NCI-H446 treated with DMSO at 0.1 percent for 48 hours (cell line): Measurements from ENCODE around the gene FBXL20.
A peak's percentile ranks its signal among the peaks of the same experiment; 100 is the strongest.
"Not testable (repeated sequence)": the region's sequence is repeated elsewhere in the genome, so short reads cannot be mapped to it uniquely, and the experiment has no call there.

ENCODE experiments used
- DNase-seq: peaks from one replicate; lab custom pipeline; 2025; lab: John Stamatoyannopoulos, UW

FBXL20 gene, protein sequence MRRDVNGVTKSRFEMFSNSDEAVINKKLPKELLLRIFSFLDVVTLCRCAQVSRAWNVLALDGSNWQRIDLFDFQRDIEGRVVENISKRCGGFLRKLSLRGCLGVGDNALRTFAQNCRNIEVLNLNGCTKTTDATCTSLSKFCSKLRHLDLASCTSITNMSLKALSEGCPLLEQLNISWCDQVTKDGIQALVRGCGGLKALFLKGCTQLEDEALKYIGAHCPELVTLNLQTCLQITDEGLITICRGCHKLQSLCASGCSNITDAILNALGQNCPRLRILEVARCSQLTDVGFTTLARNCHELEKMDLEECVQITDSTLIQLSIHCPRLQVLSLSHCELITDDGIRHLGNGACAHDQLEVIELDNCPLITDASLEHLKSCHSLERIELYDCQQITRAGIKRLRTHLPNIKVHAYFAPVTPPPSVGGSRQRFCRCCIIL

DNA sequence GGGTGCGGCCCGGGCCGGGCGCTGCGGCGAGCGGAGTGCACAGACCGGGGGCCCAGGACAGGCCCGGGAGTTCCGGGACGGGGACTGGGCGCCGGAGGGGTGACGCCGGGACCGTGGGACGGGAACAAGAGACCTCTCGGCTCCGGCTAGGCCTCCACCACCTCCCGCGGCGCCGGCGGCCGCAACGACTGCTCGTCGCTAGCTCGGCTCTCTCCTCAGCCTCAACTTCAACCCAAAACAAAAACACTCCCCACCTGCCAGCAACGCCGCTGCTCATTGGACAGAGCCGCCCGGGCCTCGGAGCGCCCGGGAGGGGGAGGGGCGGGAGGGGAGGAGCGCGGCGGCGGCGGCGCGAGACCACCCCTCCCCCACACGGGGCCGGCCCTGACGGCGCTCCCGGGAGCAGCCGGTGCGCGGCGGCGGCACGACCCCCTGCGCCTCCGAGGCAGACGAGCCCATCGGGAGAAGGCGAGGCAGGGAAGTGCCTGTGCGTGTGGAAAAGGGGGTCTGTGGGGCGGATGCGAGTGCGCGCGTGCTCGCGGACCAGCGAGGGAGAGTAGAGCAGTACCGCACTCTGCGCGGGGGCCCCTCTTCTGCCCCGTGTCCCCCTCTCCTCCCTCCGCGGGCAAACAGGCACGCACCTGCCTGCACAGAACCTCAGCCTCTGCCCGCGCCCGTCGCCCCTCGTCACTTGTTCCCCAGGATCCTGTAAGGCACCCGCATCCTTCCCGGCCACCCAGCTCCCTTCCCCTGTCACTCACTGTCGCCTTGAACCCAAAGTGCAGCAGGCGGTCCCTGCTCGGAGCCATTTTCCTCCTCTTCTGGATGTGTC is at the start of gene FBXL20:
FBXL20 (minus strand) TSS at position 215 of the 832 bp plus-strand sequence. CDS start 224 bp downstream, outside the sequence.
- DNase-seq: peak; percentile 36

DNA sequence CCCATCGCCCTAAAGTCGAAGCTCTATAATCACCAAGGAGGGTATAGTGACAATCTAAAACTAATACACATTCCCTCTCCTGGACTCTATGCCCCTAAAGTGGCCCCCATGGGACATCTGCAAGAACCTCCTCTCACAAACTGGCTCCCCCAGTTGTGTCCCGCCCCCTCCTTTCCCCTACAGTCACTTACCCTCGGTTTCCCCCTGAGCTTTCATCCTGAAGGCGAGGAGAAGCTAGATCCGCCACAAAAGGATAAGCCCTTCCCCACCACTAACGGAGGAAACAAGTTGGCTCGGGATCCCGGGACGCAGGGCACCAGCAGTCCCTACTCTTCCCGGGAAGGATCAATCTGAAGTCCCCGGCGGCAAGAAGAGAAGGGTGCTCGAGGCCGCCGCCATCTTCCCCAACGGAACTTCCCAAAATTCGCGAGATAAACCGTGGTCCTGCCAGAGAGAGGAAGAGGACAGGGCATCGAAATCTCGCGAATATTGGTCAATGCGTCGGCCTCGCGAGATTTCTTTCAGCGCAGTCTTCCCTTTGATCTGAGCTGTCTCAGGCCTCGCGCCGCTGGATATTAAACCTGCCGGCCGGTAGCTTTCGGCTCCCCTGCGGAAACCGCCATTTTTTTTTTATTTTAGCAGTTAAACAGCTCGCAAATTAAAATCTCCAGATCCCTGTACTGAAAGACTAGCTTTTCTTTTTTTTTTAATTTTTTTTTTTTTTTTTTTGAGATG is 49.6 kb upstream of the FBXL20 start, which contains the start of gene MED1:
MED1 (minus strand) TSS at position 417 of the 735 bp plus-strand sequence; CDS start at position 216, 201 bp downstream.
- DNase-seq: peak; percentile 96

DNA sequence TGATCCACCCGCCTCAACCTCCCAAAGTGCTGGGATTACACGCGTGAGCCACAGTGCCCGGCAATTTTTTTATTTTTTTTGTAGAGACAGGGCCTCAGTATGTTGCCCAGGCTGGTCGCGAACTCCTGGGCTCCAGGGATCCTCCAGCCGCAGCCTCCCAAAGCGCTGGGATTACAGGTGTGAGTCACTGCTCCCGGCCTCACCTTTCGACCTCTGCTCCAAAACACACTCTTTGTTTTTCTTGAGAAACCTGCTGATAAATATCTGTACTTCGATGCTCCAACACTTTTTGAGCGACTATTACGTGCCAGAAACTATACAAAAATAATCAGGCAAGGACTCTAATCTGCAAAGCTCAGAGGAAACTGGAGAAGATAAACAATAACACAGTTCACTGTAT is 48.6 kb upstream of the FBXL20 start:
- no peak for DNase-seq

DNA sequence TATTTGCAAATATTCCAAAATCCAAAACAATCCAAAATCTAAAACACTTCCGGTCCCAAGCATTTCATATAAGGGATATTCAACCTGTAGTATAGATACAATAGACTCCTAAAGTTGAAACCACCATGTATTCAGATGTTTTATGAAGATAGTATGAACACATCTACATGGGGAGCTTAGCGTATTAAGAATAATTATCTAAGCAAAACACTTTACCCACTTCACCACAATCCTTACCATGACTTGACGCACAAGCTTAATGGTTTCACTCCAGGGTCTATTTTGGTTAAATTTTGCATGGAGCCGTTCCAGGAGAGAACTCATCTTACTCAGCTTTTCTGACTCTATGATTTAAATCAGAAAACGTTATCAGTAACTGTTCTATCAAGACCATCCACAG is 46.1 kb upstream of the FBXL20 start:
- no peak for DNase-seq

DNA sequence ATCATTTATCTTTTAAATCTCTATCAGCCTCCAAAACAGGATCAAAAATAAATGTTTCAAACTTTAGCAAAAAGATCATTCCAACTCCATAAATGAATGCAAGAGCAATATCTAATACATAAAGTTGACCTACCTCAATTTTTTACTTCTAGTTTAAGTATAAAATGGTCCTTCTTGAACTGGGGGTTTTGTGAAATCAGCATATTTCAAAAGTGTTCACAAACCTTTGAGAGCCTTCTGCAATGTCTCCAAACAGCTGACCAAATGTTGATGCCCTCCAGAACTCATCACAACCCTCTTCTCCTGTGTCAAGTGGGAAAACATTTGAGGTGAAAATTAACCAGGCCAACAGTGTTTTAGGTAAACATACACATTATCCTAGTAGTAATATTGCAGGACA is 41.9 kb upstream of the FBXL20 start:
- no peak for DNase-seq

DNA sequence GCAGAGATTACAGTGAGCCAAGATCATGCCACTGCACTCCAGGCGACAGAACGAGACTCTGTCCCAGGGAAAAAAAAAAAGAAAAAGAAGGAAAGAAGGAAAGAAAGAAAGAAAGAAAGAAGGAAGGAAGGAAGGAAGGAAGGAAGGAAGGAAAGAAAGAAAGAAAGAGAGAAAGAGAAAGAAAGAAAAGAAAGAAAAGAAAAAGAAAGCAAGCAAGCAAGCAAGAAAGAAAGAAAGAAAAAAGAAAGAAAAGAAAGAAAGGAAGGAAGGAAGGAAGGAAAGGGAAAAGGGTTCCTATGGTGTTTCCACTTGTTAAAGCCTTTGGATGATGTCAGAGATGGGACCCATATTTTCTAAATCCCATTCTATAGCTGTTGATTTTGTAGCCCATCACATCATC is 38.4 kb upstream of the FBXL20 start:
- DNase-seq: not testable (repeated sequence)

DNA sequence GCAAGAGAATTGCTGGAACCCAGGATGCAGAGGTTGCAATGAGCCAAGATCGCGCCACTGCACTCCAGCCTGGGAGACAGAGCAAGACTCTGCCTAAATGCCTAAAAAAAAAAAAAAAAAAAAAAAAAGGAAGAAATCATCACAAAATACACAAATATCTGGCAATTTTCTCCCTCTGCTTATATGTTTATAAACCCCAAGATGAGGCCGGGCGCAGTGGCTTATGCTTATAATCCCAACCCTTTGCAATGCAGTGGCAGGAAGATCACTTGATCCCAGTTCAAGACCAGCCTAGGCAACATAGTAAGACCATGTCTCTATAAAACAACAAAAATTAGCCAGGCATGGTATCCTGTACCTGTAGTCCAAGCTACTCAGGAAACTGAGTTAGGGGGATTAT is 28.2 kb upstream of the FBXL20 start:
- no peak for DNase-seq

DNA sequence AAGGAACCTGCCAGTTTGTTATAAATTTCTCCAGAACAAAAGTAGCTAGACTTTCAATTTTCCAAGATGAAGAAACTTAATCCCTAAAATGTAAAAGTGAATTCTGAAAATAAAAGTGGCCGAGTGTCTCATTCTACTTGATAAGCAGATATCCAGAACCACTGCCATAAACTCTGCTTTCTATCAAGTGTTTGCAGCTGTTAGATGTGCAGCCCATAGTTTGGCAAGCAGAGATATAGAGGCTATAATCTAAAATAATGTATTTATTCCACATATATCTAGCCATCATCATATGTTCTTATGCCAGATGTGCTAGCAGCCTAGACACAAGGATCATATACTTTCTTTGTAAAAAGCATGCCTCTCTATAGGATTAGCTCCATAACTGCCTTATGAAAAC is 14.7 kb upstream of the FBXL20 start:
- DNase-seq: no peak

DNA sequence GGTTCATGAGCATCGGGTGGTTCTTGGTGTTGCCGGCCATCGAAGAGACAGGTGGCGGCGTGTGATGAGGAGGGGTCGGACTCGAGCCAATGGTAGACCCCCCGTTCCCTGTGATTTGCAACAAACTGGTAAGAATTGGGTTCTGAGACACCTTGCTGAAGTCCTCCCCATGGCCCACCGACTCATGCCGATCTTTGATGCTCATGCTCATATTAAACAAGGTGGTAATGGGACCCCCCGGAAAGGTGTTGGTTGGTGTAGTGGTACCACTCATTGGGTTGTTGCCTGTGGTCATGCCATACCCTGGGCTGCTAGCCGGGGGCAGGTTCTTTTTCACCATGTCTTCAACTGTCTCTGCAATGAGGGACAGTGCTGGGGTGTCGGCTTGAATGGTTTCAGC is 8.9 kb upstream of the FBXL20 start:
- no peak for DNase-seq

DNA sequence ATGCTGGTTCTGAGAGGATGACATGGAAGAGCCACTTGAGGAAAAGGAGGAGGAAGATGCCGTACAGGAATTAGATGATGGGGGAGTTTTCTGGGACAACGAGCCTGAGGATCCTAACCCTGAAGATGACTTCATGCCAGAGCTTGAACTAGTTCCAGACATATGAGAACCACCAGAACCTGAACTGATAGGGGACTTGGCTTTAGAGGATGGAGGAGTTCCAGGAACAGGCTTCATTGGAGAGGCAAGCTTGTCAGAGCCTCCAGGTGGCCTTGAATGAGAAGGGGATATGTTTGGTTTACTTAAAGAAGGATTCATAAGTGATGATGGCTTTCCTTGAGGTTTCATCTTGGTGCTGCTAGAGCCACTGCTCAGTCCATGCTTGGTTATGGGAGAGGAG is 6.9 kb upstream of the FBXL20 start:
- no peak for DNase-seq

DNA sequence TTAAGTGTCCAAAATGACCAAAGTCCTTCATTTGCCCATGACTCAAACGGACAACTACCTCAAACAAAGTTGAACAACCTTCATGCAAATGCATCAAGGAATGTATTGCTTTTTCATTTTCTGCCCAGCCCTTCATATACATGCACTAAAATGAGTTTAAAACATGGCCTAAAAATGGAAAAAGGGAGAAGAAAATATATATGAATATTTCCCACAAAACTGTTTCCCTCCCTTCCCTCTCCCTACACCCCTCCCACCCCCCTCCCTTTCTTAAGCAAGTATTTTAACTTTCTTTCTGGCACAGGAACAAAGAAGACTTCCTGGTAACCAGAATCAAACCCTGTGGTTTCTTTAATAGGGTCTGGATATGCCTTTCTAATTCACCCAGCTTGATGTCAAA is 5.5 kb upstream of the FBXL20 start:
- DNase-seq: no peak

DNA sequence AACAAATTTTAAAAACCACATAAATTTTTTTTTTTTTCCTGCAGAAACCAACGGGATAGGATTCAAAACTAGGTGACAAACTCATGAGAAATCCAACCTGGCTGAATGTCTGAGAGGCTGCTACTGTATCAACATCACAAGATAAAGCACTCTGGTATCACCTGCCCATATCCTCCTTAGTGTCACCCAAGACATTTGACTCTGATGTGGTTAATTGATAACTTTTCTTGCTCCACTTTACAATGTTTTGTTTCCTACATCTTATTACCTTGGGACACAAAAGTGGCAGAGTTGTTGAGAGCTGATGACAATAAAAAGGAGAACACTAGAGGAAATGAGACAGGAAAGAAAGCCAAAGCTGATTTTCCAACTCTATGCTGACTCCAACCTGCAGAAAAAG is 4.0 kb upstream of the FBXL20 start:
- no peak for DNase-seq

DNA sequence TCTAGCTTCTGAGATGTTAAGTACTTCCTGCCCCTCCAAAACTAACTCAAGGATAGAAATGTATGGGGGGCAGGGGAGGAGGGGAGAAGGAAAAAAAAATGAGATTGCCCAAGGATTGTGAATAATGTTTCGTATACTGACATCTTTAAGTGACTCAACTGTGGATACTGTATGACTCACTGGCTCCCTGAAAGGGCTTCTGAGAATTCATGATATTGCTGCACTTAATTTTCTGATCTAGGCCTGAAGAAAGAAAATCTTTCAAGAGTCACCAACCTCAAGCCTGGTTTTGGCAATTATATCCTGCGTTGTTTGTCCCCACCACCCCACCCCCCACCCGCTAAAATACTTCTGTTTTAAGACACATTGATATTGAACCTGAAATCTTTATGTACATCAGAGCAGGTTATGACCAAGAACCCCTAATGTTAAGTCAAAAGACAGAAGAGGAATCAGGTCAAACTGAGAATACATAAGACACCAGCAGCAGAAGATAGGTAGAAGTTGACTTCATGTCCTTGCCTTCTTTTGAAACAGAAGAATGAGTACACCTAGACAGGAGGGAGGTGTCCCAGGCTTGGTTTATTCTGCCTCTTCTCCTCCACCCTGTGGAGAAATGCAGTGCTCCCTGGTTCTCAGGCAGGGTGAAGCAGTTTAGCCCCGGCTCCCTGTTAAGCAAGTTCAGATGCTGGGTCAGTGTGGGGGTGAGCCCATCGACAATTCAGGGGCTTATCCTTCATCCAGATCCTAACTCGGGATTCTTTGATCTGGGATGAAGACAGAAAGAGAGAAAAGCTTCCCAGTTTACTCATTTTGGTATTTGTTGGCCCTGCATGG is 3.3 kb upstream of the FBXL20 start:
- no peak for DNase-seq

DNA sequence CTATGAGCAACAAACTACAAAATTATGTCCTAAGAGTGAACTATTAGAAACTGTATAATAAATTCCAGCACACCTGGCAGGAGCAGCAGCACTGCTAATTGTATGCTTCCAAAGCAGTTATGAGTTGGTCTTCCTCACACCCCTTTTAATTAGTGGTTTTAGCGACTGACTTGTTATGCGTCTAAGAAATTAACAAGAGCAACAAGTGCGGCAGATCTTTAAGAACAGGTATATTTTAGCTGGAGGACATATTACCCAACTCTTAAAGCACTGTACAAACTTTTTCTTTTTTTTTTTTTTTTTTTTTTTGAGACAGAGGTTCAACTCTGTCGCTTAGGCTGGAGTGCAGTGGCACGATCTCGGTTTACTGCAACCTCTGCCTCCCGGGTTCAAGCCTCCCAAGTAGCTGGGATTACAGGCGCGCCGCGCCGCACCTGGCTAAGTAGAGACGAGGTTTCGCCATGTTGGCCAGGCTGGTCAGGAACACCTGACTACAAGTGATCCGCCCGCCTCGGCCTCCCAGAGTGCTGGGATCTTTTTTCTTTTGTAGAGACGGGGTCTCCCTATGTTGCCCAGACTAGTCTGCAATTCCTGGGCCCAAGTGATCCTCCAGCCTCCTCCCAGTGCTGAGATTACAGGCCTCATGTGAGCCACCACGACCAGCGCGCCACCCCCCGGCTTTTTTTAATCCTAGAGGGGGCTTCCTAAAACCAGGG is 1.6 kb upstream of the FBXL20 start:
- DNase-seq: no peak

DNA sequence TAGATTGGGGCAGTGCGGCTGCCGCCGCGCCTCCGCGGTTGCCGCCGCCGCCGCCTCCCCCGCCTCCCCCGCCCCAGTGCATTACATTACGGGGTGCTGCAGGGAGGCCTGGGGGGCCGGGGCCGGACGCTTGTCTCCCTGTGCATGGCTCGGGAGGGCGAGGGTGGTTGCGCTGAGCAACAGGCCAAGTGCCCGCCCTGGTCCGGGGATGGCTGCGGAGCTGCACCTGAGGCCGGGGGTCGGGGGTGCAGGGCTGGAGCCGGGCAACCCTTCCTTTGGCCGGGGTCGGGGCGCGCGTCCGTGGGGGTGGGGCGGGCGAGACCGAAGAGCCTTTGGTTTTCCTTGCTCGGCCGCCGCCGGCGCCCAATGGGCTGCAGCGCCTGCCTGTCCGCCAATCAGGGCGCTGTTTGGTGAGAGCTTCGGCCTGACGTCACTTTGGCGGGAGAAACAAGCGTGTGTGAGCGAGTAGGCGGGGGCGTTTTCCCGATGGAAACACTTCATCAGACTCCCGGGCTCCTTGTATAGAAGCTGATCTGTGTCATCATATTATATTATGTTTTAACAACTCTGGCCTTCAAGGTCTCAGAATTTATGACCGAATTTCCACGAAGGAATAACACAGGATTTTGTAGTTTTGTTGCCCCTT is 941 bp upstream of the FBXL20 start:
- DNase-seq: peak; percentile 82

DNA sequence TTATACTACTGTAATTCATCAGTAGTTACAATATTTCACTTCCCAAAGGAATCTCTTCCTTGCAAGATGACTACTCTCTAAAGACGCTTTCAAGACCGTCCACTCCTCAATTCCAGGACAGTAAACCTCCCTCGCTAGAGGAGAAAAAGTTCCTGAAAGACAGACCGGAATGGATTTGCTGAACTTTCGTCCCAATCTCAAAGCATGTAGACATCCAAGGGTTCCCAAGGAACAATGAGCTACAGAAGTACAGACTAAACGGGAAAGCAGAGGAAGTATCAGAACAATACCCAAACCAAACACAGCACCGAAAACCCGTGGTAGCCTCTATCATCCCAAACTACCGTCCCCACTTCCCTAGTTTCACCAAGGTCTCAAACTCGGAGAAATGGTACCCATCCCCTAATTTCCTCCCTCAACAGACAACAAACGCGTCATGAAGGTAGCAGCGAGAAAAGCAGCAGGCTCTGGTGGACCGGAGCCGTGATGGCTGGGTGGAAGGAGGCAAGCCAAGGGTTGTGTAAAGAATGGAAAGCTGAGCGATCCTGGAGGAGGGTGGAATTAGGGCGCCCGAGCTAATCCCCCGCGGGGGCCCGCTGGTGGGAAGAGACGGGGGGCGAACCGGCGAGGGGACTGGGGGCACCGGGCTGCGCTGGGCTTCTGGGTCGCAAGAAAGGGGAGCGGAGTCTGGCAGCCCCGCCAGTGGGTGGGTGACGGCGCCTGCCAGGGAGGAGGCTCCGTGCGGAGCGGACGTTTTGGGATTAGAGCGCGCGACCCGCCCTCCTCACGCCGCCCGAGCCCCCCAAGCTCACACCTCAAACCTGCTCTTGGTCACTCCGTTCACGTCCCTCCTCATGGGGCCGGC is 647 bp downstream of the FBXL20 start:
- DNase-seq: no peak

DNA sequence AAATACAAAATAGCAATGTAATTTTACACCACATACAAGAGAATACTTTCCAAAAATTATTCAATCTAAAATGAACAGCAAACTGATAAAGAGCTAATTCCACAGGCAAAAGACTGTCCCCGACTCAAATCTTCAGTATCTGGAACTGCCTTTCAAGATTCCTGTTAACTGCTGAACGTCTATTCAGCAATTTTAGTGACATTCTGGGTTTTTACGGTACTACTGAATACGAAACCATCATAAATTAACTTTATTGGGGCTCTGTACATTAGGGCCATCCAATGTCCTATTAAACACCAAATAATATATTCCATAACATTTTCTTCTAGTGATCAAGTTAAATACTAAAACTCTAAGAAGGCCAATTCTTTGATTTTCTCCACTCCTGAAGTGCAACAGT is 1.6 kb downstream of the FBXL20 start:
- DNase-seq: no peak

DNA sequence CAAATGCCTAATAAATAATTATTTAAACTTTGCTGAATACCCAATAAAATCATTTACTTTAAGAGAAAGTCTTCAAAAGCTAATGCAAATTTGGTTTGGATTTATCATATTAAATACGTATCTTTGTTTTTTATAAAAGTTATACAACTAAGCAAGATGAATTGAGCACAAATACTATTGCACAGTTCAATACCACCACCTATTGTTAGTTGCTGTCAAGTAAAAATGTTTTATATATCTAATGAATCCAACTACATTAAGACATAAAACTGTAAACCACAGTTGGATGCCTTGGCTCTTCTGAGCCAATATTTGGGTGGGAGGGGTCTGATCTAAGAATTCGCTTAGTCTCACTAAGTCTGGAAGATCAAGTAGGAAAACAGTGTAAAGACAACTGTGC is 7.7 kb downstream of the FBXL20 start:
- DNase-seq: no peak

DNA sequence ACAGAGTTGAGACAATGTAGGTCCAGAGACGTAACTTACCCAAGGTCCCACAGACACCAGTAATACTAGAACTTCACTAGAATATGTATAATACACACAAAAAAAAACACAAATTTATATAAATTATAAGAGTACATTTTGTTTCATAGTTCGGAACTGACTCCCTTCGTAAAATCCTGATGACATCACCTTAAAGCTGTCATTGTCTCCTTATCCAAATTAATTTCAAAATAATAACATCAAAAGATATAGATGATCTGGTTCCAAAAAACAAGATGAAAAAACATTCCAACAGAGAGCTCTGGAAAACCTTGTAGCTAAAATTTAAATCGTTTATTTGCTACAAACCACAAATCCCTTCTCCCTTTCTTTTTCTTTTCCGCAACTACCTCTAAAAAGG is 10.0 kb downstream of the FBXL20 start:
- no peak for DNase-seq
